ENCODE measurements around the gene ATXN2.
"Not testable (repeated sequence)": the region's sequence is repeated elsewhere in the genome, so short reads cannot be mapped to it uniquely, and the experiment has no call there.

ATXN2 gene

GRCh38 chr12:111598637-111599452 lies at the start of gene ATXN2:
Gene ATXN2, minus strand, starts transcription at chr12:111599315. Its CDS starts 281 bp downstream, at chr12:111599034.
- peak; percentile 65 to 67 for DNase-seq

DNA sequence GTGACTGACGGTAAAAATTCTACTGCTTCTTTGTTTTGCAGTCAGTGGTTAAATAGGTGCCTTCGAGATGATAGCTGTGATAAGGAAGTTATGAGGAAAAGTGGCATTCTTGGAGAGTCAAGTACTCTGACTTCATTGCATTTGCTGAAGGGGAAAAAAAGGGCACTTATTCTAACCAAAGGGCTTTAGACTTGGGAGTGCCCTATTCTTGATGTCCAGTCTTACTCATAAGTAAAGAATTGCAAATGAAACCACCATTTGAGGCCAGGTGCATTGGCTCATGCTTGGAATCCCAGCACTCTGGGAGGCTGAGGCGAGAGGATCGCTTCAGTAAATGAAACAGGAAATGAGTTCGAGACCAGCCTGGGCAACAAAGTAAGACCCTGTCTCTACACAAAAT lies 46.3 kb upstream of the ATXN2 start:
- DNase-seq, result no peak

DNA sequence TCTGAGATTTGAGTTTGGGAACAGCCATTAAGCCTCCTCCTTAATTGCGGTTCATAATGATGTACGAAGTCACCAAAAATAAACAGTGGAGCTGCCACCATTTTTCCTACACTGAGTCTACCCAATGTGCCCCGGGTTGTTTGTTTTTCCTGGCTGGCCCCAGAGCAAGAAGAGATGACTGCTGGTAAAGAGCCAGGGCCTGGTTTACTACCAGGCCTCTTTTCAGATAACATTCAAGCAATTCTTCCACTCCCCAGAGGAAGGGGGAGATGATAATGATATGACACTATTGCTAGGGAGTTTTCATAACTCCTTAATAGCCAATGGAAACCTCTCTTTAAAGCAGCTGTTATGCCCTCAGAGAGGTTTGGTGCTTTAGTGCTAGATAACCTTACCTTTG lies 44.3 kb upstream of the ATXN2 start:
- DNase-seq, result no peak

DNA sequence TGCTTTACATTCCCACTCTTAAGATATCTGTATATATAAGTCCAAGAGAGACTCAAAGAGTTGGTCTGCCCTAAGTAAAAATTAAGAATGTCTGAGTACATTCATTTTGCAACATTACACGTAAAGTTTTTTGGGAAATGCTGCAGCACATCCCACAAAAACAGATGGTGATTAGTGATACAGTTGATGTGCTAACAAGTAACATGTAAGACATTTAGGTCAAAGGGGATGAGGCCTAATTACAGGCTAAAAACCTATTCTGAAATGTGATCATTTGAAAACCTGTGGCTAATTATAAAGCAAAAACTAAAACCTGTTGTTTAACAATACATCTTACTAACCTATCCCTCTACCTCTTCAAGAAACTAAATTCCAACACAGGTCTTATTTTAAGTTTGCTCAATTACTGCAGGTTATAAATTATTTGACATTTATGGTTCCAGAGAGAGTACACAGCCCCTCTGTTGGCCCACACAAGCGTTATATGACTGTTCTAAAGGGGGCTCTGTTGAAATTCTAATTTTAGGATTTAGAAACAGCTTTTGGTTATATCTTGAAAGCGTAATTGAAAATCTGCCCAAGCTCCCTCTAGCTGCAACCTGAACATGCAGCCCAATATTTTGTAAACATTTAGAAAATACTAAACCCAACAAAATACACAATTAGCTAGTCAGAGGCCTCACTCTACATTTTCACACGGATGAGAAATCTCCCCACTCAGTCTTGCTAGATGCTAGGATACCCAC lies 43.7 kb upstream of the ATXN2 start:
- no peak for DNase-seq

GRCh38 chr12:111640506-111640905 lies 41.4 kb upstream of the ATXN2 start:
- no peak for DNase-seq

DNA sequence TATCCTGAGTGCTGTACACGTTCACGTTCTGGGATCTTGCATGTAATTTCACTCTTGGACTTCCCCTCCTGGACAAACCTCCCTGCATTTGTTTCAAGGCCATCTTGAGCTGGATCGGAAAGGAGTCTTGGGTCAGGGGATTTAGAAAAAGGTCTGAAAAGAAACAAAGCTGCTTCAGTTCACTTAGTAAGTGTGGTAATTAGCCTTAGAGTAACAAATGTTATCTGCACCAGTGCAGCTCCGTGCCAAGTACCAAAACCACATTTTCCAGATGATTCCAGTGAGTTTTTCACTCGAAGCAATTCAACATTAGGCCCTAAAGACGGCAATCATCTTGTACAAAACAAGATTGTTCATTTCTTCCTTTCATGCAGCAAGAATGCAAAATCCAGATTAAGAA lies 39.4 kb upstream of the ATXN2 start:
- no peak for DNase-seq

DNA sequence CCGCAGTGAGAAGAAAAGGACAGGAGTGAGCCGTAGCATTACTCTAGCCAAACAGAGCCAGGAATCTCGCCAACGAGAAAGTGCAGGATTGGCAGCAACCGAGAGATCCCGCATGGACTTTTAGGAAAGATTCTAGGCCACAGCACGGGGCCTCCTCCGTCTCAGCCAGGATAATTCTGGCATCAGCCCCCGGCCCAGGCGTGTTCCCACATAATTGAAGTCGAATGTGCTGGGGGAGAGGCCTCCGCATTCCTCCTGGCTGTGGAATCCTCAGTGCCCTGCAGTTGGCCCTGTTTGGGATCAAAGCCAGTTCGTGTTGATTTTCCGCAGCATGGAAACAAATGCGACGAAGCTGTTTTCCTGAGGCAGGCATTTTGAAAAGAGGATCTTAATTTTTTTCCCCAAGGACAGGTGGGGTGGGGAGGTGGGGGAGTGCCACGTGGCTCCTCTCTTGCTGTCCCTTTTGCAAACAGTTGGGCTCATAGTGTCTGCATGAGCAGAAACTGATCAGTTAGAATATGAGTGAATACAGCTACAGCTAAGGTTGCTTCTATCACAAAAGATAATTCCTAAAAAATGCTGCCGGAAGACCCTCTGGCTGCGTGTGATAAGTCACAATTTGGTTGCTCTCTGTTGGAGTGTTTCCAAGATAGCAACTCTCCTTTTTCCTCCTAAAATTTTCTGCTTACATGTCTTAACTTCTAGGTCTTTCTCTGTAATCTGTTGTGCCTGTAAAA lies 37.3 kb upstream of the ATXN2 start:
- no peak for DNase-seq

- DNase-seq, result no peak
Measured at GRCh38 chr12:111635524-111635923, 36.4 kb upstream of the ATXN2 start.

DNA sequence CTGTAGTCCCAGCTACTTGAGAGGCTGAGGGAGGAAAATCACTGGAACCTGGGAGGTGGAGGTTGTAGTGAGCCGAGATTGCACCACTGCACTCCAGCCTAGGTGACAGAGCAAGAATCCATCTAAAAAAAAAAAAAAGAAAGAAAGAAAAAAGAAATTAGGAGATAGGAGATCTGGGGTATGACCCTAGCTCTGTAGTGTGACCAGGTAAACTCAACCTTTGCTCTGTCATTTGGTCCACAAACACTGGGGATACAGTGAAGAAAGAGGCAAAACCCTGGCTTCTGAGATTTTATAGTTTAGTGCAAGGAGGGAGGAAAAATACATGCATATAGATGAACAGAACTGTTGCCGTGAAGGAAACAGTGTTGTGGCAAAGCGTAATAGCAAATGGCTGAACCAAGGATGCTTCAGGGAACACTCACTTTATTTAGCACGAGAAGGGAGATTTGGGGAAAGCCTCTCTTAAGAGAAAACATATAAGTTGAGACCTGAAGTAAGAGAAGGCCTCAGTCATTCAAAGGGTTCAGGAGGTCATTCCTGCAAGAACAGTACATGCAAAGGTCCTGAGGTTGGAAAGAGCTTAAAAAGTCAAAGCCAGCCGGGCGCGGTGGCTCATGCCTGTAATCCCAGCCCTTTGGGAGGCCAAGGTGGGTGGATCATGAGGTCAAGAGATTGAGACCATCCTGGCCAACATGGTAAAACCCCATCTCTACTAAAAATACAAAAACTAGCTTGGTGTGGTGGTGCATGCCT lies 29.6 kb upstream of the ATXN2 start:
- DNase-seq, result no peak

- no peak for DNase-seq
Measured at GRCh38 chr12:111626230-111626629, 27.1 kb upstream of the ATXN2 start.

DNA sequence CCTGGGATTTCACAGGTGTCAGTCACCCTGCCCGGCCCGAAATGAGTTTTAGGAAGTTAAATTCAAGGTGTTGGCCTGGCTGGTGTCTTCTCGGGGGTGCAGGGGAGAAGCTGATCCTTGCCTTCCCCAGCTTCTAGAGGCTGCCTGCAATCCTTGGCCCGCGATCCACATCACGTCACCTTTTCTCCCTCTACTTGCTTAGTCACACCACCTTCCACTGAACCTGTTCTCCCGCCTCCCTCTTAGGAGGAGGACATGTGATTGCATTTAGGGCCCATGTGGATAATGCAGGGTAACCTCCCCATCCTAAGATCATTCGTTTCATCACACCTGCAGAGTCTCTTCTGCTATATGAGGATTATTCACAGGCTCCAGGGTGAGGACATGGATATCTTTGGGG lies 25.4 kb upstream of the ATXN2 start:
- no peak for DNase-seq

GRCh38 chr12:111617841-111618240 lies 18.7 kb upstream of the ATXN2 start:
- DNase-seq, result not testable (repeated sequence)

- DNase-seq, result no peak
Measured at GRCh38 chr12:111616177-111616623, 17.1 kb upstream of the ATXN2 start.

- no peak for DNase-seq
Measured at GRCh38 chr12:111607239-111607638, 8.1 kb upstream of the ATXN2 start.

DNA sequence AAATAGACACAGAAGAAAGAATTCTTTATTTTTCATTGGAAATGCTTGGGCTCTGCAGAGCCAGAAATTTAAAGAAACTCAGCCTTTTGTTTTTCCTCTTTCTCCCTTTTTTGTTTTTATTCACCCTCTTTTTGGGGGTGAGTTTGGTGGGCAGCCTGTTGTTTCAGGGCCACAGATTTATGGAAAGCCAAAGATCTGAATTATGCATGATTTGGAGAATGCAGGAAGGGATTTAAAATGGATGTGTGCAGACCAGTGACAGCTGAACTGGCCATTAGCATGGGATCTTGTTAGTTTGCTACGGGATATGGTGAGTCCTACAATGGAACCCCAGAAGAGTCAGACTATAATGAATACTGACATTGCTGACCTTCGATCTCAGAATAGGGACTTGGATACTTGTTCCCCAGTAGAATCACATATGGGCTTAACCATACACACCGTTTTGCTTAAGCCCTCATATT lies 7.7 kb upstream of the ATXN2 start:
- DNase-seq, result no peak

GRCh38 chr12:111605911-111606766 lies 7.0 kb upstream of the ATXN2 start:
- no peak for DNase-seq

- DNase-seq, result not testable (repeated sequence)
Measured at GRCh38 chr12:111602857-111603256, 3.7 kb upstream of the ATXN2 start.

- no peak for DNase-seq
Measured at GRCh38 chr12:111602348-111602747, 3.2 kb upstream of the ATXN2 start.

GRCh38 chr12:111600986-111601385 lies 1.9 kb upstream of the ATXN2 start:
- DNase-seq, result not testable (repeated sequence)

DNA sequence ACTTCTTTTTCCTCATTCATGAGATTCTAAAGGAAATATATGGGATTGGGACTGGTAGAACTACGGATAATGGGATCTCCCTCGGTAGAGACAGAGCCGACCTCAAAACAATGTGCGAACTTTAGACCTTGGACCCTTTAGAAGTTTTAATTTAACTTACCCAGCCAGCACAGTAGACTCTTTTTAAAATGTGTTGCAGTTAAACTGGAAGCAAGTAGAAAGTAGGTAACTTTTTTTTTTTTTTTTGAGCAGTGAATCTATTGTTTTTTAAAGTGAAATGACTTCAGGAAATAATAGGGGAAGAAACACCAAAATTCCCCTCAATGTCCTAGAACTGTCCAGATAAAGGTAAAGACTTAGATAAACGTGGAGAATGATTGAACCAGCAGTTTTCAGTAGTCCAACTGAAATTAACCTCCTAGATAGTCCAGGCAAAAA lies 1.1 kb upstream of the ATXN2 start:
- DNase-seq, result no peak

DNA sequence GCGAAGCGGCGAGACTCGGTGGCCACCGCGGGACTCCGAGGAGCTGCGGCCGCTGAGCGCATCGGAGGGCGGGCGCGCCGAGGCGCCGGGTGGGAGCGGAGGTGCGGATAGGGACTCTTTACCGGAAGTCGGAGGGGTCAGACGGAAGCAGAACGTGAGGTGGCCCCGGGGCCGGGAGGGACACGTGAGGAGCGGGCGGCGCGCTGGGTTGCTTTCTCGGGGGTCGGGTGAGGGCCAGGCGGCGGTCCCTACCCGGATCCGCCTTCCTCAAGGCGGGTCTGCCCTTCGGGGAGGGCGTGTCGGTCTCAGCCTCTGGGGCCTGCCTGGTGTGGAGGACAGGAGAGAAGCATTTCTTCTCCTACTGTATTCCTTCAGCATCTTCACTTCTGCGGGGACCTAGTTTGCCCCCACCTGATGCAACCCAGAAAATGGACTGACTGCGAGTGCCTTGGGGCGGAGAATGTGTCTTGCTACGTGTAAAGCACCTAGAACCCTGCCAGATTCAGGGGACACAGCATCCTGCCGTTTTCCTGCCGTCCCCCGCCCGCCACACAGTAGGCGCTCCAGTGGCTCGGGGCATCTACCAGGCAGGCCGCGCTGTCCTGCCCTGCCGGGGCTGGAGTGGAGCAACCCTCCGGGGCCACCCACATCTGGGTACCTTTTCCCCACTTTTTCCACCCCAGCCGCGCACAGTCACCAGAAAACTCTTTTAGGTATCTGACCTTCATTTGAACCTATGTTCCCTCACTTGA lies 514 bp upstream of the ATXN2 start:
- peak; percentile 85 to 90 for DNase-seq
